ENCODE data around the gene C2orf76. TPM values are rescaled to one million over a fixed set of nuclear protein-coding genes. Genes with fewer than 3 reads are reported as not detected.

Gene C2orf76
- total RNA-seq, 4 donors from 2014 or later = 6.7 to 10.6 (median 9.3) TPM

DNA sequence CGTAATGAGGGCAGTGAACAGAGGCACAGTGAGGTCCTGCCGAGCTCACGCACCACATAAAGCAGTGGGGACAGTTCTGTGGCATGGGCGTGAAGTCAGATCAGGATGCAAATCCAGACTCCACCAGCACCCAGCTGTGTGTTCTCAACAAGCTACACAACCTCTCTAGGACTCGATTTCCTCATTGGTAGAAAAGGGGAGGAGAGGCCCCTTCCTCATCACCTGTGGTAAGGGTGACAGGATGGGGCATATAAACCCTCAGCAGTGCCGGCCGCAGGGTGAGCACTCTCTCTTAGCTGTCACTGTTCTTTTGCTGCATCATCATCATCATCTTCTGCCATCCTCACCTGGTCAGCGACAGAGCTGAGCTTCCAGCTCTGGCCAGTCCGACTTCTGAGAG, 54.8 kb downstream of the C2orf76 start:
- Histone ChIP-seq H3K36me3 (peaks cover 3% of the 10 kb centered on the region), H3K9me3 (no peaks in the 10 kb centered on the region), H3K4me3 (no peak overlapping the region), H3K27me3 (no peaks in the 10 kb centered on the region), H3K27ac (no peak overlapping the region), H3K4me1 (peaks cover 22% of the 10 kb centered on the region)
- no peak for TF ChIP-seq POLR2A (IDR thresholded peaks at IDR 0.05)
- no peak for TF ChIP-seq CTCF (IDR thresholded peaks at IDR 0.05)
- TF ChIP-seq POLR2AphosphoS5 (IDR thresholded peaks at IDR 0.05) = no peak
- TF ChIP-seq EP300 (IDR thresholded peaks at IDR 0.05) = no peak
- WGBS = 95% methylated on average over 9 of the region's 9 CpGs
- DNase-seq (ENCODE audit: low spot score in 2 of 2) = no peak

GRCh38 chr2:119311371-119311770, 55.3 kb downstream of the C2orf76 start:
- no peak for TF ChIP-seq POLR2AphosphoS5 (IDR thresholded peaks at IDR 0.05)
- no peak for TF ChIP-seq POLR2A (IDR thresholded peaks at IDR 0.05)
- TF ChIP-seq EP300 (IDR thresholded peaks at IDR 0.05) = no peak
- no peak for DNase-seq (ENCODE audit: low spot score in 2 of 2)
- Histone ChIP-seq H3K36me3 (peaks cover 3% of the 10 kb centered on the region), H3K4me1 (peaks cover 21% of the 10 kb centered on the region), H3K27ac (no peak overlapping the region), H3K27me3 (no peaks in the 10 kb centered on the region), H3K9me3 (no peaks in the 10 kb centered on the region), H3K4me3 (no peak overlapping the region)
- WGBS = 94% methylated on average over 5 of the region's 5 CpGs

DNA sequence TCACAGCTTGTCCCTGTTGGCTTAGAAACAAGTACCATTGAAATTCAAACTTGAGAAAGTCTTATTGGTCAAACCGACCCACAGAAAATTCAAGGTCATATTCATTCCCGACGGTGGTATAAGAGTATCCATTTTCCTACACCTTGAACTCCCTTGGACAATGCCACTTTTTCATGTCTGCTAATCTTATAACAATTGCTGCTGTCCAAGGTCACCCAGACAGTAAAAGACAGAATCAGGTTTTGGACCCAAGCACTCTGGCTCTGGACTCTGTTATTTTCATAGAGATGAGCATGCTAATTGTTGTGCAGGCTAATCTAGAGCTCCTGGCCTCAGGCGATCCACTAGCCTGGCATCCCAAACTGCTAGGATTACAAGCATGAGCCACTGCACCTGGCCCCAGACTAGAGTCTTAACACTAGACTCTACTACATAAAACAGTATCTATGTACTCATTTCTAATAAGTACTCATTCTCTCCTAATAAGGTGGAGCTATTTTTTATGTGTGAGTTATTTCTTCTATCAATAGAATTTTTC, 57.8 kb downstream of the C2orf76 start:
- H3K4me1 ChIP-seq = peaks cover 11% of the 10 kb centered on the region
- H3K36me3 ChIP-seq = peaks cover 3% of the 10 kb centered on the region
- H3K27me3 ChIP-seq = no peaks in the 10 kb centered on the region
- H3K27ac ChIP-seq = no peak overlapping the region
- no peak for DNase-seq (ENCODE audit: low spot score in 2 of 2)
- no peaks in the 10 kb centered on the region for H3K9me3 ChIP-seq
- no peak overlapping the region for H3K4me3 ChIP-seq
- WGBS = 84% methylated on average over 4 of the region's 4 CpGs
- TF ChIP-seq POLR2AphosphoS5 (IDR thresholded peaks at IDR 0.05) (no peak), EP300 (IDR thresholded peaks at IDR 0.05) (no peak), CTCF (IDR thresholded peaks at IDR 0.05) (no peak), POLR2A (IDR thresholded peaks at IDR 0.05) (no peak)

DNA sequence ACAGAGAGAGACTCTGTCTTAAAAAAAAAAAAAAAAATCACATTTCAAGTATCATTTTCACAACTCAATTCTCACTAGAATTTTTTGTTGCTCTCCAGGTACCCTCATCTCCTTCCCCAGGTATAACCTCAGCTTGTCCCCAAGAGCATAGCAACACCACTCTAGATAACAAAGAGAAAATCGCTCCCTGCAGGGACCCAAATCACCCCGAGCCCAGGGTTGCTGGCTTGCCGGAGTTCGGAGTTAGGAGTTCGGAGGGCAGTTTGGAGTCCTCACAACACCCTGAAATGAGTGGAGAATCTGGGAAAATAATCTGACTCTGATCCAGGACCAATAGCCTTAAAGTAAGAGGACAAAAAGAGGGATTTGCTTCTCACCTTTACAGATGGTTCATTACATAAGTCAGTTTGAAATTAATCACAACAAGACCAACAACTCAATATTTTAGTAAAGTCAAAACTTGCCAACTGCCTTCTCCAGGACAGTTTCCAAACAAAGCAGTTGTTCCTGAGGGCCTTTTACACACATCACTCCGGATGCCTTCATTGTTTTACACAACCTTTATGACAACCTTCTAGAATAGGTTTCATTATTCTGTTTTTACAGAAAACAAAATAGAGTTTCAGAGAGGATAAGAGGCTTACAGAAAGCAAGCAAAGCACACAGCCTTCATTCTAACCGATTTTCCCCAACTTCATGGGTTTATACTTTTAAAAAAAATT, 59.1 kb downstream of the C2orf76 start:
- WGBS = 84% methylated on average over 7 of the region's 7 CpGs
- DNase-seq (ENCODE audit: low spot score in 2 of 2) = no peak
- no peak overlapping the region for H3K4me3 ChIP-seq

DNA sequence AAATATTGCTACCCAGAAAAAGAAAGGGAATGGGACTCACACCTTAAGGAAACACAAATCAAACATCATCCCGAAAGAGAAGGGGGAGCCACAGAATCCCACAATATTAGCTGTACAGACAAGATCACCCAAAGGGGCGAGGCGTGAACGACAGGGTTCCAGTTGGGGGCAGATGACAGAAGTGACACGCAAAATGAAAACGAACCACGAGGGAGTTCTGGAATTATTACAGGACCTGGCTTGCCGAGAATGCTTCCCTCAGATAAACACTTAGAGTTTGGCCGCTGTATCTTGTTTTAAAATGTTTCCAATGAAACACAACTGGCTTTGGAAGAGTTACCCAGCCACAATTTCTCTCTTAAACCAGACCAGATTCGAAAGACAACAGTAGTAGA, 60.4 kb downstream of the C2orf76 start:
- no peaks in the 10 kb centered on the region for H3K27me3 ChIP-seq
- no peaks in the 10 kb centered on the region for H3K36me3 ChIP-seq
- peaks cover 11% of the 10 kb centered on the region for H3K4me1 ChIP-seq
- no peaks in the 10 kb centered on the region for H3K9me3 ChIP-seq
- DNase-seq (ENCODE audit: low spot score in 2 of 2) = no peak
- TF ChIP-seq POLR2AphosphoS5 (IDR thresholded peaks at IDR 0.05) = no peak
- no peak for TF ChIP-seq EP300 (IDR thresholded peaks at IDR 0.05)
- no peak for TF ChIP-seq POLR2A (IDR thresholded peaks at IDR 0.05)
- TF ChIP-seq CTCF (IDR thresholded peaks at IDR 0.05) = no peak
- H3K4me3 ChIP-seq = peak overlapping the region; percentile 28
- H3K27ac ChIP-seq = peak overlapping the region; percentile 52
- 37% methylated on average over 10 of the region's 10 CpGs for WGBS

More for the DNA sequence above, 59.1 kb downstream of the C2orf76 start:
- Histone ChIP-seq H3K36me3 (peaks cover 3% of the 10 kb centered on the region), H3K27ac (no peak overlapping the region), H3K27me3 (no peaks in the 10 kb centered on the region), H3K9me3 (no peaks in the 10 kb centered on the region), H3K4me1 (peaks cover 11% of the 10 kb centered on the region)
- TF ChIP-seq EP300 (IDR thresholded peaks at IDR 0.05) (no peak), CTCF (IDR thresholded peaks at IDR 0.05) (no peak), POLR2A (IDR thresholded peaks at IDR 0.05) (no peak), POLR2AphosphoS5 (IDR thresholded peaks at IDR 0.05) (no peak)
